Measurements from ENCODE around the gene ARMH4. TPM values are rescaled to one million over a fixed set of nuclear protein-coding genes. Genes with fewer than 3 reads are reported as not detected.

Gene ARMH4
- total RNA-seq, 1 experiment from 2014 or later, result 42.6 TPM

DNA sequence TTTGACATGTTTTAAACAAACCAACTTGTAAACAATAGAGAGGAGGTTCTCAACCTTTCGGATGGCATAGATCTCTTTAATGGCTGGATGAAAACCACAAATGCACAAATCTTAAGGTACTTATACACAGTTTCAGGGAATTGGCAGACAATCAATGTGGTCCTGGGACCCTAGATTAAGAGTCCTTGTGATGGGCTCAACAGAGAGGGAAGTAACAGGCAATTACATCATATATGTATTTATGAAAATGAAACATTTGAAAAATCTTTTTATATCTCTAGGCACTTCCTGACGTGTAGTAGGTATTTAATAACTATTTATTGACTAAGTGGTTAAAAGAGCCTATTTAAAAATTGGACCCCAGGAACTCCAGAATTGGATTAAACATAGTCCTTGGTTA lies 48.8 kb upstream of the ARMH4 start:
- H3K27ac Mint-ChIP-seq, result peak overlapping the region in 2 of 3 experiments; percentile 66 to 94; a peak in 2 of 7 replicates
- Histone ChIP-seq H3K23ac (ENCODE audit: insufficient read length, low read depth, low read length) (no peak overlapping the region), H4K8ac (replicated peaks; ENCODE audit: insufficient read length, low read depth, low read length) (no peak overlapping the region), H3K9ac (ENCODE audit: extremely low read depth, insufficient read length, low read length) (peak overlapping the region; percentile 92), H2BK15ac (ENCODE audit: low read depth, low read length) (no peak overlapping the region), H3K79me1 (ENCODE audit: insufficient read depth, low read depth, low read length, poor library complexity, severe bottlenecking) (no peaks in the 10 kb centered on the region), H2BK5ac (ENCODE audit: insufficient read length, low read length) (no peak overlapping the region), H3K23me2 (ENCODE audit: insufficient read length, low read depth, low read length, poor library complexity, severe bottlenecking) (peaks cover 4% of the 10 kb centered on the region), H3K14ac (ENCODE audit: insufficient read depth, low read length) (no peak overlapping the region), H2BK120ac (ENCODE audit: low read depth, low read length, poor library complexity, severe bottlenecking) (no peak overlapping the region), H3K27me3 (ENCODE audit: insufficient read depth, low read length) (no peaks in the 10 kb centered on the region), H2AFZ (ENCODE audit: low read length) (no peak overlapping the region), H4K5ac (ENCODE audit: insufficient read length, low read depth, low read length) (no peak overlapping the region), H4K20me1 (ENCODE audit: control insufficient read depth, insufficient read depth, insufficient read length) (no peaks in the 10 kb centered on the region), H3K4ac (ENCODE audit: low read depth, low read length) (no peak overlapping the region), H3K9me3 (ENCODE audit: control insufficient read depth, low read depth, low read length) (no peaks in the 10 kb centered on the region), H4K91ac (ENCODE audit: insufficient read length, low read depth, low read length) (no peak overlapping the region), H2BK20ac (ENCODE audit: low read depth, low read length, poor library complexity, severe bottlenecking) (no peak overlapping the region), H2AK5ac (ENCODE audit: insufficient read length, low read length) (no peak overlapping the region), H3K56ac (ENCODE audit: insufficient read length, low read depth, low read length) (no peak overlapping the region), H3K4me2 (ENCODE audit: insufficient read depth, insufficient read length, low read length) (peak overlapping the region; percentile 90), H3K27ac (ENCODE audit: insufficient read length, low read depth, low read length) (no peak overlapping the region), H3K79me2 (ENCODE audit: insufficient read depth, low read length) (peaks cover 2% of the 10 kb centered on the region; the same call in 1 of the 2 replicates), H3K18ac (ENCODE audit: insufficient read length, low read depth, low read length) (no peak overlapping the region), H3T11ph (ENCODE audit: low read length) (no peak overlapping the region), H2BK12ac (ENCODE audit: insufficient read length, low read depth, low read length) (no peak overlapping the region), H3K4me1 (ENCODE audit: insufficient read depth, low read length) (no peaks in the 10 kb centered on the region)
- H3K27me3 Mint-ChIP-seq (ENCODE audit: low read depth), result no peaks in the 10 kb centered on the region
- H3K9me3 Mint-ChIP-seq, result no peaks in the 10 kb centered on the region
- H3K4me3 Mint-ChIP-seq, result peak overlapping the region; percentile 92 to 96
- no CpG with 5 or more reads among the region's 2 CpGs for whole genome bisulfite sequencing (ENCODE audit: extremely low coverage, insufficient read length, low lambda C conversion rate)
- peaks cover 18 to 24% of the 10 kb centered on the region in 2 experiments for H3K4me1 Mint-ChIP-seq
- TF ChIP-seq, protein P1, sequence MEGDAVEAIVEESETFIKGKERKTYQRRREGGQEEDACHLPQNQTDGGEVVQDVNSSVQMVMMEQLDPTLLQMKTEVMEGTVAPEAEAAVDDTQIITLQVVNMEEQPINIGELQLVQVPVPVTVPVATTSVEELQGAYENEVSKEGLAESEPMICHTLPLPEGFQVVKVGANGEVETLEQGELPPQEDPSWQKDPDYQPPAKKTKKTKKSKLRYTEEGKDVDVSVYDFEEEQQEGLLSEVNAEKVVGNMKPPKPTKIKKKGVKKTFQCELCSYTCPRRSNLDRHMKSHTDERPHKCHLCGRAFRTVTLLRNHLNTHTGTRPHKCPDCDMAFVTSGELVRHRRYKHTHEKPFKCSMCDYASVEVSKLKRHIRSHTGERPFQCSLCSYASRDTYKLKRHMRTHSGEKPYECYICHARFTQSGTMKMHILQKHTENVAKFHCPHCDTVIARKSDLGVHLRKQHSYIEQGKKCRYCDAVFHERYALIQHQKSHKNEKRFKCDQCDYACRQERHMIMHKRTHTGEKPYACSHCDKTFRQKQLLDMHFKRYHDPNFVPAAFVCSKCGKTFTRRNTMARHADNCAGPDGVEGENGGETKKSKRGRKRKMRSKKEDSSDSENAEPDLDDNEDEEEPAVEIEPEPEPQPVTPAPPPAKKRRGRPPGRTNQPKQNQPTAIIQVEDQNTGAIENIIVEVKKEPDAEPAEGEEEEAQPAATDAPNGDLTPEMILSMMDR (conservative IDR thresholded peaks at IDR 0.05), result no peak
- DNase-seq, result no peak
- H3K36me3 Mint-ChIP-seq (ENCODE audit: insufficient read depth in 1 of 3, low read depth in 3 of 3), result peaks cover 0 to 9% (median 5%) of the 10 kb centered on the region in 3 experiments; a peak in 3 of 7 replicates

All from H9 (cell line).